HEK293 (cell line): ENCODE data around the gene RXFP4.

Experiments
- IKZF3 ChIP-seq: fragments of 450-650 bp; IDR thresholded peaks from 2 replicates; pipeline ENCODE4 v1.5.0; 2018; ENCODE audit warnings: missing biosample characterization, mild to moderate bottlenecking, missing genetic modification characterization, moderate library complexity
- KLF1 ChIP-seq: fragments of 450-650 bp; formaldehyde crosslinking; IDR thresholded peaks from 2 replicates; pipeline ENCODE4 v1.5.1; 2016; ENCODE audit warnings: missing biosample characterization, missing genetic modification characterization
- KLF8 ChIP-seq: fragments of 450-650 bp; formaldehyde crosslinking; IDR thresholded peaks from 2 replicates; pipeline ENCODE4 v1.5.1; 2016; ENCODE audit warnings: missing biosample characterization, missing genetic modification characterization
- MZF1 ChIP-seq: fragments of 450-650 bp; formaldehyde crosslinking; IDR thresholded peaks from 2 replicates; pipeline ENCODE4 v1.5.1; 2017; ENCODE audit warnings: missing biosample characterization, missing genetic modification characterization, borderline replicate concordance
- PRDM1 ChIP-seq: fragments of 450-650 bp; formaldehyde crosslinking; IDR thresholded peaks from 2 replicates; pipeline ENCODE4; 2016; ENCODE audit warnings: missing biosample characterization, missing genetic modification characterization
- SCRT2 ChIP-seq: fragments of 450-650 bp; formaldehyde crosslinking; IDR thresholded peaks from 2 replicates; pipeline ENCODE4 v1.5.1; 2016; ENCODE audit warnings: missing biosample characterization, missing genetic modification characterization
- TCF7L2 ChIP-seq: IDR thresholded peaks from 2 replicates; pipeline ENCODE4 v1.6.1; 2011; ENCODE audit warnings: low read depth, mild to moderate bottlenecking, inconsistent platforms, low read length, moderate library complexity, borderline replicate concordance
- YY1 ChIP-seq: fragments of 450-650 bp; formaldehyde crosslinking; IDR thresholded peaks from 2 replicates; pipeline ENCODE4 v1.5.1; 2018; ENCODE audit warnings: missing biosample characterization, missing genetic modification characterization
- YY2 ChIP-seq: fragments of 450-650 bp; formaldehyde crosslinking; IDR thresholded peaks from 2 replicates; pipeline ENCODE4 v1.5.1; 2016; ENCODE audit warnings: missing biosample characterization, missing genetic modification characterization
- ZBTB1 ChIP-seq: fragments of 450-650 bp; formaldehyde crosslinking; IDR thresholded peaks from 2 replicates; pipeline ENCODE4 v1.5.1; 2016; ENCODE audit warnings: missing biosample characterization, missing genetic modification characterization
- ZBTB8A ChIP-seq: fragments of 450-650 bp; formaldehyde crosslinking; IDR thresholded peaks from 2 replicates; pipeline ENCODE4 v1.5.1; 2016; ENCODE audit warnings: missing biosample characterization, missing genetic modification characterization
- ZNF138 ChIP-seq: fragments of 450-650 bp; formaldehyde crosslinking; IDR thresholded peaks from 2 replicates; pipeline ENCODE4 v1.5.1; 2016; ENCODE audit warnings: missing biosample characterization, missing genetic modification characterization, borderline replicate concordance
- ZNF157 ChIP-seq: fragments of 450-650 bp; formaldehyde crosslinking; IDR thresholded peaks from 2 replicates; pipeline ENCODE4 v1.5.1; 2016; ENCODE audit warnings: missing biosample characterization, missing genetic modification characterization
- ZNF174 ChIP-seq: fragments of 450-650 bp; formaldehyde crosslinking; IDR thresholded peaks from 2 replicates; pipeline ENCODE4 v1.5.0; 2017; ENCODE audit warnings: missing biosample characterization, mild to moderate bottlenecking, missing genetic modification characterization
- ZNF175 ChIP-seq: fragments of 450-650 bp; formaldehyde crosslinking; IDR thresholded peaks from 2 replicates; pipeline ENCODE4 v1.5.1; 2016; ENCODE audit warnings: missing biosample characterization, missing genetic modification characterization
- ZNF2 ChIP-seq: fragments of 450-650 bp; formaldehyde crosslinking; IDR thresholded peaks from 2 replicates; pipeline ENCODE4 v1.5.1; 2016; ENCODE audit warnings: missing biosample characterization, missing genetic modification characterization
- ZNF239 ChIP-seq: fragments of 450-650 bp; formaldehyde crosslinking; IDR thresholded peaks from 2 replicates; pipeline ENCODE4 v1.5.1; 2016; ENCODE audit warnings: missing biosample characterization, missing genetic modification characterization
- ZNF311 ChIP-seq: fragments of 450-650 bp; formaldehyde crosslinking; IDR thresholded peaks from 2 replicates; pipeline ENCODE4 v1.5.1; 2017; ENCODE audit warnings: missing biosample characterization, missing genetic modification characterization, borderline replicate concordance
- ZNF354C ChIP-seq: fragments of 450-650 bp; formaldehyde crosslinking; IDR thresholded peaks from 2 replicates; pipeline ENCODE4 v1.5.1; 2016; ENCODE audit warnings: missing biosample characterization, missing genetic modification characterization, low read depth, borderline replicate concordance
- ZNF391 ChIP-seq: fragments of 450-650 bp; formaldehyde crosslinking; IDR thresholded peaks from 2 replicates; pipeline ENCODE4 v1.5.1; 2016; ENCODE audit warnings: low read depth, missing biosample characterization, missing genetic modification characterization, borderline replicate concordance
- ZNF501 ChIP-seq: fragments of 450-650 bp; formaldehyde crosslinking; IDR thresholded peaks from 2 replicates; pipeline ENCODE4 v1.5.1; 2016; ENCODE audit warnings: missing biosample characterization, missing genetic modification characterization
- ZNF514 ChIP-seq: fragments of 450-650 bp; formaldehyde crosslinking; IDR thresholded peaks from 2 replicates; pipeline ENCODE4 v1.5.1; 2016; ENCODE audit warnings: missing biosample characterization, missing genetic modification characterization
- ZNF521 ChIP-seq: fragments of 450-650 bp; formaldehyde crosslinking; IDR thresholded peaks from 2 replicates; pipeline ENCODE4 v1.5.1; 2017; ENCODE audit warnings: missing biosample characterization, mild to moderate bottlenecking, missing genetic modification characterization
- ZNF600 ChIP-seq: fragments of 450-650 bp; formaldehyde crosslinking; IDR thresholded peaks from 2 replicates; pipeline ENCODE4 v1.5.1; 2016; ENCODE audit warnings: missing biosample characterization, missing genetic modification characterization
- ZNF610 ChIP-seq: fragments of 450-650 bp; formaldehyde crosslinking; IDR thresholded peaks from 2 replicates; pipeline ENCODE4 v1.5.1; 2016; ENCODE audit warnings: missing biosample characterization, missing genetic modification characterization, borderline replicate concordance
- ZNF664 ChIP-seq: fragments of 450-650 bp; formaldehyde crosslinking; IDR thresholded peaks from 2 replicates; pipeline ENCODE4 v1.5.1; 2016; ENCODE audit warnings: missing biosample characterization, missing genetic modification characterization
- ZNF670 ChIP-seq: fragments of 450-650 bp; formaldehyde crosslinking; IDR thresholded peaks from 2 replicates; pipeline ENCODE4 v1.5.1; 2016; ENCODE audit warnings: missing biosample characterization, missing genetic modification characterization, low read depth
- ZNF768 ChIP-seq: fragments of 450-650 bp; formaldehyde crosslinking; IDR thresholded peaks from 2 replicates; pipeline ENCODE4 v1.5.1; 2018; ENCODE audit warnings: missing biosample characterization, mild to moderate bottlenecking, missing genetic modification characterization
- ZNF830 ChIP-seq: fragments of 450-650 bp; IDR thresholded peaks from 2 replicates; pipeline ENCODE4 v1.5.0; 2018; ENCODE audit warnings: missing biosample characterization, missing genetic modification characterization, low read depth, mild to moderate bottlenecking, moderate library complexity
- TF ChIP-seq, protein P1 (sequence below): fragments of 450-650 bp; formaldehyde crosslinking; IDR thresholded peaks from 2 replicates; pipeline ENCODE4 v1.5.1; 2016; ENCODE audit warnings: missing biosample characterization, missing genetic modification characterization
- TF ChIP-seq, protein P2 (sequence below): fragments of 450-650 bp; formaldehyde crosslinking; IDR thresholded peaks from 2 replicates; pipeline ENCODE4 v1.5.1; 2016; ENCODE audit warnings: missing biosample characterization, missing genetic modification characterization
- TF ChIP-seq, protein P3 (sequence below): fragments of 450-650 bp; formaldehyde crosslinking; IDR thresholded peaks from 2 replicates; pipeline ENCODE4 v1.5.0; 2017; ENCODE audit warnings: missing biosample characterization, missing genetic modification characterization, borderline replicate concordance
- TF ChIP-seq, protein P4 (sequence below): fragments of 450-650 bp; IDR thresholded peaks from 2 replicates; pipeline ENCODE4 v1.5.1; 2018; ENCODE audit warnings: missing biosample characterization, mild to moderate bottlenecking, missing genetic modification characterization
- TF ChIP-seq, protein P5 (sequence below): fragments of 450-650 bp; formaldehyde crosslinking; IDR thresholded peaks from 2 replicates; pipeline ENCODE4 v1.5.1; 2016; ENCODE audit warnings: missing biosample characterization, missing genetic modification characterization

Gene RXFP4

DNA sequence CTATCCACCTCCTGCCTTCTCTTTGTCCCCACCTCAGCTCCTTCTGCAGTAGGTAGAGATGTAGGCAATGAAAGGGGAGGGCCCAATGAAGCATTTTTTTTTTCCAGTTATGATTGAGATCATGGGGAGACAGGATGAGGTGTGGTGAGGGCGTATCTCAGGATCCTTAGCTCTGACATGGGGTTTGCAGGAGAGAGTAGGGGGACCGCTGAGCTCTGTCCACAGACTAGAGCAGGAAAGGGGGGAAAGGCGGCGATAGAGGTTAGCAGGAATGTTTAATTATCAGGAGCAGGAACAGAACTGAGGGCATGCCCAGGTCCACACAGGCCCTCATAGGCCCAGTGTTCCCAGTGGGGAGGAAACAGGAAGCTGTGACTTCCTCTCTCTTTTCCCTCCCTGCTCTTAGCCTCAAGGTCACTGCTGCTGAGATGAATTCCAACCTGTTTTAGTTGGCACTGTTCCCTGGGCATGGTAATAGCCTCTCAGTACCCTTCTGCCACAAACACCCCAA lies 901 bp upstream of the RXFP4 start (continued):
- TF ChIP-seq, protein P1, sequence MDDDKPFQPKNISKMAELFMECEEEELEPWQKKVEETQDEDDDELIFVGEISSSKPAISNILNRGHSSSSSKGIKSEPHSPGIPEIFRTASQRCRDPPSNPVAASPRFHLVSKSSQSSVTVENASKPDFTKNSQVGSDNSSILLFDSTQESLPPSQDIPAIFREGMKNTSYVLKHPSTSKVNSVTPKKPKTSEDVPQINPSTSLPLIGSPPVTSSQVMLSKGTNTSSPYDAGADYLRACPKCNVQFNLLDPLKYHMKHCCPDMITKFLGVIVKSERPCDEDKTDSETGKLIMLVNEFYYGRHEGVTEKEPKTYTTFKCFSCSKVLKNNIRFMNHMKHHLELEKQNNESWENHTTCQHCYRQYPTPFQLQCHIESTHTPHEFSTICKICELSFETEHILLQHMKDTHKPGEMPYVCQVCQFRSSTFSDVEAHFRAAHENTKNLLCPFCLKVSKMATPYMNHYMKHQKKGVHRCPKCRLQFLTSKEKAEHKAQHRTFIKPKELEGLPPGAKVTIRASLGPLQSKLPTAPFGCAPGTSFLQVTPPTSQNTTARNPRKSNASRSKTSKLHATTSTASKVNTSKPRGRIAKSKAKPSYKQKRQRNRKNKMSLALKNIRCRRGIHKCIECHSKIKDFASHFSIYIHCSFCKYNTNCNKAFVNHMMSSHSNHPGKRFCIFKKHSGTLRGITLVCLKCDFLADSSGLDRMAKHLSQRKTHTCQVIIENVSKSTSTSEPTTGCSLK: no peak
- TF ChIP-seq PRDM1 (tag by site-specific recombination) (no peak; the same call in 1 of the 2 replicates), ZBTB1 (tag by site-specific recombination) (no peak), ZNF600 (tag by site-specific recombination) (no peak; the same call in 1 of the 2 replicates), ZNF768 (no peak), TCF7L2 (no peak), SCRT2 (tag by site-specific recombination) (peak; percentile 67), IKZF3 (tag by site-specific recombination) (peak; percentile 88), MZF1 (tag by site-specific recombination) (0 out of 2 replicates have a peak, but pooled peaks have one; percentile 13), ZNF521 (tag by site-specific recombination) (no peak), ZNF664 (tag by site-specific recombination) (no peak), ZNF354C (tag by site-specific recombination) (no peak), ZNF670 (tag by site-specific recombination) (no peak), ZNF501 (no peak), YY2 (tag by site-specific recombination) (no peak), ZNF830 (tag by site-specific recombination) (no peak), ZNF157 (tag by site-specific recombination) (no peak), ZNF175 (tag by site-specific recombination) (no peak), ZNF514 (no peak), ZNF138 (no peak), YY1 (tag by site-specific recombination) (no peak), ZBTB8A (peak; percentile 35), ZNF174 (no peak), ZNF2 (tag by site-specific recombination) (no peak), KLF8 (tag by site-specific recombination) (peak; percentile 24; the same call in 1 of the 2 replicates), ZNF391 (tag by site-specific recombination) (no peak), KLF1 (peak; percentile 73), ZNF610 (tag by site-specific recombination) (no peak), ZNF311 (no peak), ZNF239 (tag by site-specific recombination) (no peak)
- TF ChIP-seq, protein P2, sequence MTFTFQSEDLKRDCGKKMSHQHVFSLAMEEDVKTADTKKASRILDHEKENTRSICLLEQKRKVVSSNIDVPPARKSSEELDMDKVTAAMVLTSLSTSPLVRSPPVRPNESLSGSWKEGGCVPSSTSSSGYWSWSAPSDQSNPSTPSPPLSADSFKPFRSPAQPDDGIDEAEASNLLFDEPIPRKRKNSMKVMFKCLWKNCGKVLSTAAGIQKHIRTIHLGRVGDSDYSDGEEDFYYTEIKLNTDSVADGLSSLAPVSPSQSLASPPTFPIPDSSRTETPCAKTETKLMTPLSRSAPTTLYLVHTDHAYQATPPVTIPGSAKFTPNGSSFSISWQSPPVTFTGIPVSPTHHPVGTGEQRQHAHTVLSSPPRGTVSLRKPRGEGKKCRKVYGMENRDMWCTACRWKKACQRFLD: no peak
- TF ChIP-seq, protein P3, sequence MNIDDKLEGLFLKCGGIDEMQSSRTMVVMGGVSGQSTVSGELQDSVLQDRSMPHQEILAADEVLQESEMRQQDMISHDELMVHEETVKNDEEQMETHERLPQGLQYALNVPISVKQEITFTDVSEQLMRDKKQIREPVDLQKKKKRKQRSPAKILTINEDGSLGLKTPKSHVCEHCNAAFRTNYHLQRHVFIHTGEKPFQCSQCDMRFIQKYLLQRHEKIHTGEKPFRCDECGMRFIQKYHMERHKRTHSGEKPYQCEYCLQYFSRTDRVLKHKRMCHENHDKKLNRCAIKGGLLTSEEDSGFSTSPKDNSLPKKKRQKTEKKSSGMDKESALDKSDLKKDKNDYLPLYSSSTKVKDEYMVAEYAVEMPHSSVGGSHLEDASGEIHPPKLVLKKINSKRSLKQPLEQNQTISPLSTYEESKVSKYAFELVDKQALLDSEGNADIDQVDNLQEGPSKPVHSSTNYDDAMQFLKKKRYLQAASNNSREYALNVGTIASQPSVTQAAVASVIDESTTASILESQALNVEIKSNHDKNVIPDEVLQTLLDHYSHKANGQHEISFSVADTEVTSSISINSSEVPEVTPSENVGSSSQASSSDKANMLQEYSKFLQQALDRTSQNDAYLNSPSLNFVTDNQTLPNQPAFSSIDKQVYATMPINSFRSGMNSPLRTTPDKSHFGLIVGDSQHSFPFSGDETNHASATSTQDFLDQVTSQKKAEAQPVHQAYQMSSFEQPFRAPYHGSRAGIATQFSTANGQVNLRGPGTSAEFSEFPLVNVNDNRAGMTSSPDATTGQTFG (tag by site-specific recombination): no peak
- TF ChIP-seq, protein P4, sequence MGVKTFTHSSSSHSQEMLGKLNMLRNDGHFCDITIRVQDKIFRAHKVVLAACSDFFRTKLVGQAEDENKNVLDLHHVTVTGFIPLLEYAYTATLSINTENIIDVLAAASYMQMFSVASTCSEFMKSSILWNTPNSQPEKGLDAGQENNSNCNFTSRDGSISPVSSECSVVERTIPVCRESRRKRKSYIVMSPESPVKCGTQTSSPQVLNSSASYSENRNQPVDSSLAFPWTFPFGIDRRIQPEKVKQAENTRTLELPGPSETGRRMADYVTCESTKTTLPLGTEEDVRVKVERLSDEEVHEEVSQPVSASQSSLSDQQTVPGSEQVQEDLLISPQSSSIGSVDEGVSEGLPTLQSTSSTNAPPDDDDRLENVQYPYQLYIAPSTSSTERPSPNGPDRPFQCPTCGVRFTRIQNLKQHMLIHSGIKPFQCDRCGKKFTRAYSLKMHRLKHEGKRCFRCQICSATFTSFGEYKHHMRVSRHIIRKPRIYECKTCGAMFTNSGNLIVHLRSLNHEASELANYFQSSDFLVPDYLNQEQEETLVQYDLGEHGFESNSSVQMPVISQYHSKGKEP (tag by site-specific recombination): no peak
- TF ChIP-seq, protein P5, sequence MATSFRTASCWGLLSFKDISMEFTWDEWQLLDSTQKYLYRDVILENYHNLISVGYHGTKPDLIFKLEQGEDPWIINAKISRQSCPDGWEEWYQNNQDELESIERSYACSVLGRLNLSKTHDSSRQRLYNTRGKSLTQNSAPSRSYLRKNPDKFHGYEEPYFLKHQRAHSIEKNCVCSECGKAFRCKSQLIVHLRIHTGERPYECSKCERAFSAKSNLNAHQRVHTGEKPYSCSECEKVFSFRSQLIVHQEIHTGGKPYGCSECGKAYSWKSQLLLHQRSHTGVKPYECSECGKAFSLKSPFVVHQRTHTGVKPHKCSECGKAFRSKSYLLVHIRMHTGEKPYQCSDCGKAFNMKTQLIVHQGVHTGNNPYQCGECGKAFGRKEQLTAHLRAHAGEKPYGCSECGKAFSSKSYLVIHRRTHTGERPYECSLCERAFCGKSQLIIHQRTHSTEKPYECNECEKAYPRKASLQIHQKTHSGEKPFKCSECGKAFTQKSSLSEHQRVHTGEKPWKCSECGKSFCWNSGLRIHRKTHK (tag by site-specific recombination): no peak
